Left ventricle myocardium inferior (tissue), 1 donor: ENCODE results near the gene PRR3. TPM values are rescaled to one million over a fixed set of nuclear protein-coding genes. Genes with fewer than 3 reads are reported as not detected.

Experiments
- DNase-seq: peaks from one replicate; pipeline ENCODE4 v3.0.0-alpha.2; 2020
- H3K27ac ChIP-seq: fragments of 200-600 bp; replicated peaks from 2 replicates; pipeline ENCODE4 v1.8.0; 2021
- H3K27me3 ChIP-seq: fragments of 200-600 bp; 2 replicates; pipeline ENCODE4 v1.8.0; 2021; ENCODE audit warnings: low read depth
- H3K36me3 ChIP-seq: fragments of 200-600 bp; 2 replicates; pipeline ENCODE4 v1.8.0; 2021
- H3K4me1 ChIP-seq: fragments of 200-600 bp; 2 replicates; pipeline ENCODE4 v1.8.0; 2021
- H3K4me3 ChIP-seq: fragments of 200-600 bp; 2 replicates; pipeline ENCODE4 v1.8.0; 2021; ENCODE audit warnings: mild to moderate bottlenecking, moderate library complexity
- H3K9me3 ChIP-seq: fragments of 200-600 bp; replicated peaks from 2 replicates; pipeline ENCODE4 v1.8.0; 2021
- CTCF ChIP-seq: fragments of 200-600 bp; IDR thresholded peaks from 2 replicates; pipeline ENCODE4 v1.8.0; 2021; ENCODE audit warnings: antibody characterized with exemption, mild to moderate bottlenecking, borderline replicate concordance
- intact Hi-C: fragments of 100-400 bp; cut with micrococcal nuclease; formaldehyde crosslinking; loops from one replicate; pipeline ENCODE4 v1.11.0; 2022
- total RNA-seq: library from RNA; stranded (reverse); fragmentation: NEBNext Ultra II Directional; extraction: Animal tissue kit (Norgen Biotek cat#: 25700); gene quantifications from one replicate; pipeline ENCODE4 v1.2.1, GENCODE V29; 2021
- donor health status: DM: no; HTN: yes; CAD: no; lungs with severe emphysema.

The PRR3 gene
- total RNA-seq, 1 donor from 2014 or later: 2.0 TPM

GRCh38 chr6:30555816-30556065, 1.4 kb upstream of the PRR3 start:
- H3K36me3 ChIP-seq: peaks cover 35% of the 10 kb centered on the region
- no peak for DNase-seq
- peaks cover 50% of the 10 kb centered on the region for H3K4me1 ChIP-seq
- intact Hi-C loops: no loop called here
- H3K9me3 ChIP-seq: no peaks in the 10 kb centered on the region
- H3K27ac ChIP-seq: peak overlapping the region; percentile 98
- no peak for TF ChIP-seq CTCF
- peak overlapping the region; percentile 90 for H3K4me3 ChIP-seq
- H3K27me3 ChIP-seq: no peaks in the 10 kb centered on the region

GRCh38 chr6:30556066-30556905, 809 bp upstream of the PRR3 start, which contains the start of gene GNL1:
Gene GNL1 (minus strand): TSS chr6:30556489. CDS start chr6:30556203, 286 bp downstream.
- H3K27me3 ChIP-seq: no peaks in the 10 kb centered on the region
- peak; percentile 92 for DNase-seq
- peaks cover 50% of the 10 kb centered on the region for H3K4me1 ChIP-seq
- H3K36me3 ChIP-seq: peaks cover 30% of the 10 kb centered on the region
- peak; percentile 15 for TF ChIP-seq CTCF
- no peaks in the 10 kb centered on the region for H3K9me3 ChIP-seq
- peak within 1 kb of the TSS; percentile 98 for H3K27ac ChIP-seq
- intact Hi-C loops: no loop called here
- H3K4me3 ChIP-seq: peak within 1 kb of the TSS; percentile 90

GRCh38 chr6:30557683-30557981, 537 bp downstream of the PRR3 start:
- Histone ChIP-seq H3K4me3 (peak overlapping the region; percentile 90), H3K9me3 (no peaks in the 10 kb centered on the region), H3K27ac (peak overlapping the region; percentile 98), H3K4me1 (peaks cover 50% of the 10 kb centered on the region), H3K27me3 (no peaks in the 10 kb centered on the region), H3K36me3 (peaks cover 27% of the 10 kb centered on the region)
- no peak for DNase-seq
- intact Hi-C loops: no loop called here
- no peak for TF ChIP-seq CTCF

GRCh38 chr6:30560930-30561329, 3.8 kb downstream of the PRR3 start:
- DNase-seq: no peak
- no peaks in the 10 kb centered on the region for H3K27me3 ChIP-seq
- no peak overlapping the region for H3K4me3 ChIP-seq
- TF ChIP-seq CTCF: no peak
- H3K9me3 ChIP-seq: no peaks in the 10 kb centered on the region
- peaks cover 19% of the 10 kb centered on the region for H3K36me3 ChIP-seq
- peaks cover 33% of the 10 kb centered on the region for H3K4me1 ChIP-seq
- no peak overlapping the region for H3K27ac ChIP-seq
- intact Hi-C loops: no loop called here

- H3K9me3 ChIP-seq: no peaks in the 10 kb centered on the region
- DNase-seq: no peak
- H3K27me3 ChIP-seq: no peaks in the 10 kb centered on the region
- no peak overlapping the region for H3K27ac ChIP-seq
- H3K36me3 ChIP-seq: peaks cover 19% of the 10 kb centered on the region
- no peak overlapping the region for H3K4me3 ChIP-seq
- intact Hi-C loops: no loop called here
- TF ChIP-seq CTCF: no peak
- H3K4me1 ChIP-seq: peaks cover 15% of the 10 kb centered on the region
Measured at GRCh38 chr6:30562470-30563425, 5.7 kb downstream of the PRR3 start.
